HEK293 (cell line): ENCODE data around the gene GPHN.

Experiments used
- CTCF ChIA-PET: fragments of 350-600 bp; formaldehyde crosslinking; extraction: SDS; loops from one replicate; lab custom pipeline; 2021; ENCODE audit warnings: antibody characterized with exemption; lab: Yijun Ruan, JAX
- POLR2A ChIA-PET: fragments of 300-600 bp; formaldehyde crosslinking; extraction: SDS; loops from one replicate; lab custom pipeline; 2020; ENCODE audit warnings: antibody characterized with exemption, inconsistent platforms; lab: Yijun Ruan, JAX
- H3K27ac ChIP-seq: fragments of 200-500 bp; sonication (Bioruptor generic); 2 replicates; pipeline ENCODE4 v1.5.1; 2014; ENCODE audit warnings: low read depth, low read length, control low read depth, inconsistent platforms; ENCODE audit errors: extremely low read depth
- H3K36me3 ChIP-seq, 2 experiments: fragments of 200-500 bp in 1 of 2; sonication (Bioruptor generic) in 1 of 2; 1 replicate in 1 of 2; 2 replicates in 1 of 2; pipeline ENCODE4 v1.5.1; 2014 to 2017; ENCODE audit warnings: inconsistent platforms in 2 of 2, low read length in 2 of 2; ENCODE audit not compliant: control insufficient read depth in 2 of 2, insufficient read depth in 1 of 2
- H3K4me1 ChIP-seq: fragments of 200-500 bp; sonication (Bioruptor generic); 2 replicates; pipeline ENCODE4 v1.5.1; 2014; ENCODE audit warnings: mild to moderate bottlenecking, low read length, inconsistent platforms; ENCODE audit not compliant: control insufficient read depth, insufficient read depth
- H3K4me3 ChIP-seq: 2 replicates; pipeline ENCODE4 v1.5.1; 2011; ENCODE audit warnings: low read depth, mild to moderate bottlenecking, control low read depth, low read length, moderate library complexity
- H3K9me3 ChIP-seq: fragments of 200-500 bp; sonication (Bioruptor generic); 2 replicates; pipeline ENCODE4 v1.5.1; 2014; ENCODE audit warnings: low read depth, low read length, inconsistent platforms; ENCODE audit not compliant: control insufficient read depth, insufficient read depth
- FEZF1 ChIP-seq: fragments of 450-650 bp; formaldehyde crosslinking; IDR thresholded peaks from 2 replicates; pipeline ENCODE4 v1.5.1; 2016; ENCODE audit warnings: missing biosample characterization, missing genetic modification characterization
- GLIS1 ChIP-seq: fragments of 450-650 bp; formaldehyde crosslinking; IDR thresholded peaks from 2 replicates; pipeline ENCODE4 v1.5.1; 2016; ENCODE audit warnings: missing biosample characterization, missing genetic modification characterization
- IKZF3 ChIP-seq: fragments of 450-650 bp; IDR thresholded peaks from 2 replicates; pipeline ENCODE4 v1.5.0; 2018; ENCODE audit warnings: missing biosample characterization, mild to moderate bottlenecking, missing genetic modification characterization, moderate library complexity
- KLF1 ChIP-seq: fragments of 450-650 bp; formaldehyde crosslinking; IDR thresholded peaks from 2 replicates; pipeline ENCODE4 v1.5.1; 2016; ENCODE audit warnings: missing biosample characterization, missing genetic modification characterization
- PBX3 ChIP-seq: sonication (generic); formaldehyde crosslinking; IDR thresholded peaks from 2 replicates; pipeline ENCODE4 v1.8.1; 2022; ENCODE audit warnings: mild to moderate bottlenecking, moderate library complexity, missing genetic modification reagents
- SCRT2 ChIP-seq: fragments of 450-650 bp; formaldehyde crosslinking; IDR thresholded peaks from 2 replicates; pipeline ENCODE4 v1.5.1; 2016; ENCODE audit warnings: missing biosample characterization, missing genetic modification characterization
- ZBTB48 ChIP-seq: fragments of 450-650 bp; formaldehyde crosslinking; IDR thresholded peaks from 2 replicates; pipeline ENCODE4 v1.5.1; 2016; ENCODE audit warnings: missing biosample characterization, missing genetic modification characterization
- ZEB2 ChIP-seq: fragments of 450-650 bp; formaldehyde crosslinking; IDR thresholded peaks from 2 replicates; pipeline ENCODE4 v1.5.1; 2016; ENCODE audit warnings: missing biosample characterization, missing genetic modification characterization
- ZFP69B ChIP-seq: fragments of 450-650 bp; formaldehyde crosslinking; IDR thresholded peaks from 2 replicates; pipeline ENCODE4 v1.5.1; 2016; ENCODE audit warnings: missing biosample characterization, missing genetic modification characterization
- ZNF132 ChIP-seq: fragments of 450-650 bp; formaldehyde crosslinking; IDR thresholded peaks from 2 replicates; pipeline ENCODE4 v1.5.1; 2017; ENCODE audit warnings: missing biosample characterization, missing genetic modification characterization, borderline replicate concordance
- ZNF16 ChIP-seq: fragments of 450-650 bp; formaldehyde crosslinking; IDR thresholded peaks from 2 replicates; pipeline ENCODE4 v1.5.1; 2016; ENCODE audit warnings: low read depth, missing biosample characterization, missing genetic modification characterization
- ZNF223 ChIP-seq: fragments of 450-650 bp; formaldehyde crosslinking; IDR thresholded peaks from 2 replicates; pipeline ENCODE4 v1.5.1; 2016; ENCODE audit warnings: missing biosample characterization, missing genetic modification characterization
- ZNF366 ChIP-seq: fragments of 450-650 bp; formaldehyde crosslinking; conservative IDR thresholded peaks from 2 replicates; pipeline ENCODE4 v1.5.1; 2016; ENCODE audit warnings: missing biosample characterization, missing genetic modification characterization
- ZNF416 ChIP-seq: fragments of 450-650 bp; formaldehyde crosslinking; IDR thresholded peaks from 2 replicates; pipeline ENCODE4 v1.5.1; 2016; ENCODE audit warnings: missing biosample characterization, missing genetic modification characterization
- ZNF426 ChIP-seq: fragments of 450-650 bp; formaldehyde crosslinking; IDR thresholded peaks from 2 replicates; pipeline ENCODE4 v1.5.1; 2017; ENCODE audit warnings: missing biosample characterization, missing genetic modification characterization, mild to moderate bottlenecking, inconsistent platforms, moderate library complexity
- ZNF433 ChIP-seq: fragments of 450-650 bp; formaldehyde crosslinking; IDR thresholded peaks from 2 replicates; pipeline ENCODE4 v1.5.1; 2016; ENCODE audit warnings: missing biosample characterization, missing genetic modification characterization, low read depth
- ZNF501 ChIP-seq: fragments of 450-650 bp; formaldehyde crosslinking; IDR thresholded peaks from 2 replicates; pipeline ENCODE4 v1.5.1; 2016; ENCODE audit warnings: missing biosample characterization, missing genetic modification characterization
- ZNF560 ChIP-seq: fragments of 450-650 bp; formaldehyde crosslinking; IDR thresholded peaks from 2 replicates; pipeline ENCODE4 v1.5.1; 2017; ENCODE audit warnings: missing biosample characterization, missing genetic modification characterization, borderline replicate concordance
- ZNF629 ChIP-seq: fragments of 450-650 bp; formaldehyde crosslinking; IDR thresholded peaks from 2 replicates; pipeline ENCODE4 v1.5.1; 2017; ENCODE audit warnings: missing biosample characterization, missing genetic modification characterization
- ZNF639 ChIP-seq: fragments of 450-650 bp; formaldehyde crosslinking; IDR thresholded peaks from 2 replicates; pipeline ENCODE4 v1.5.1; 2016; ENCODE audit warnings: missing biosample characterization, missing genetic modification characterization
- ZNF768 ChIP-seq: fragments of 450-650 bp; formaldehyde crosslinking; IDR thresholded peaks from 2 replicates; pipeline ENCODE4 v1.5.1; 2018; ENCODE audit warnings: missing biosample characterization, mild to moderate bottlenecking, missing genetic modification characterization
- ZNF785 ChIP-seq: fragments of 450-650 bp; formaldehyde crosslinking; IDR thresholded peaks from 2 replicates; pipeline ENCODE4 v1.5.1; 2016; ENCODE audit warnings: missing biosample characterization, missing genetic modification characterization
- ZNF843 ChIP-seq: fragments of 450-650 bp; formaldehyde crosslinking; IDR thresholded peaks from 2 replicates; pipeline ENCODE4 v1.5.1; 2016; ENCODE audit warnings: missing biosample characterization, missing genetic modification characterization
- ZSCAN4 ChIP-seq: fragments of 450-650 bp; formaldehyde crosslinking; IDR thresholded peaks from 2 replicates; pipeline ENCODE4 v1.5.1; 2017; ENCODE audit warnings: missing biosample characterization, missing genetic modification characterization
- TF ChIP-seq, protein P1 (sequence below): fragments of 450-650 bp; formaldehyde crosslinking; IDR thresholded peaks from 2 replicates; pipeline ENCODE4 v1.5.1; 2016; ENCODE audit warnings: missing biosample characterization, missing genetic modification characterization
- TF ChIP-seq, protein P2 (sequence below): fragments of 450-650 bp; formaldehyde crosslinking; IDR thresholded peaks from 2 replicates; pipeline ENCODE4 v1.5.1; 2016; ENCODE audit warnings: missing biosample characterization, missing genetic modification characterization
- TF ChIP-seq, protein P3 (sequence below): fragments of 450-650 bp; formaldehyde crosslinking; optimal IDR thresholded peaks from 2 replicates; pipeline ENCODE3; 2016; ENCODE audit warnings: missing biosample characterization, mild to moderate bottlenecking, missing genetic modification characterization
- TF ChIP-seq, protein P4 (sequence below): fragments of 450-650 bp; formaldehyde crosslinking; IDR thresholded peaks from 2 replicates; pipeline ENCODE4 v1.5.1; 2016; ENCODE audit warnings: missing biosample characterization, missing genetic modification characterization

Gene GPHN

GRCh38 chr14:66507722-66508546 is at the start of gene GPHN:
Gene GPHN, plus strand, starts transcription at chr14:66508147.
- peaks cover 8% of the 10 kb centered on the region for H3K4me1 ChIP-seq
- no peaks in the 10 kb centered on the region for H3K36me3 ChIP-seq
- H3K27ac ChIP-seq = peak within 1 kb of the TSS; percentile 95
- H3K9me3 ChIP-seq = no peaks in the 10 kb centered on the region
- H3K4me3 ChIP-seq = peak within 1 kb of the TSS; percentile 93
- ChIA-PET CTCF (interaction anchor here (0.6 to 2.0 kb wide), 8 partner anchors 9 to 559 kb away, joined by 3 to 6 read pairs (median 4); no protein-coding TSS in a partner anchor), POLR2A (interaction anchor here (0.6 to 1.6 kb wide), 9 partner anchors 10 to 1650 kb away, joined by 3 to 15 read pairs (median 3); no protein-coding TSS in a partner anchor)
- peak; percentile 71 for TF ChIP-seq GLIS1 (tag by site-specific recombination)
- TF ChIP-seq, protein P1, sequence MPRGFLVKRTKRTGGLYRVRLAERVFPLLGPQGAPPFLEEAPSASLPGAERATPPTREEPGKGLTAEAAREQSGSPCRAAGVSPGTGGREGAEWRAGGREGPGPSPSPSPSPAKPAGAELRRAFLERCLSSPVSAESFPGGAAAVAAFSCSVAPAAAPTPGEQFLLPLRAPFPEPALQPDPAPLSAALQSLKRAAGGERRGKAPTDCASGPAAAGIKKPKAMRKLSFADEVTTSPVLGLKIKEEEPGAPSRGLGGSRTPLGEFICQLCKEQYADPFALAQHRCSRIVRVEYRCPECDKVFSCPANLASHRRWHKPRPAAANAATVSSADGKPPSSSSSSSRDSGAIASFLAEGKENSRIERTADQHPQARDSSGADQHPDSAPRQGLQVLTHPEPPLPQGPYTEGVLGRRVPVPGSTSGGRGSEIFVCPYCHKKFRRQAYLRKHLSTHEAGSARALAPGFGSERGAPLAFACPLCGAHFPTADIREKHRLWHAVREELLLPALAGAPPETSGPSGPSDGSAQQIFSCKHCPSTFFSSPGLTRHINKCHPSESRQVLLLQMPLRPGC (tag by site-specific recombination) = peak; percentile 91; the same call in 1 of the 2 replicates
- 0 out of 2 replicates have a peak, but pooled peaks have one; percentile 21 for TF ChIP-seq SCRT2 (tag by site-specific recombination)
- TF ChIP-seq, protein P2, sequence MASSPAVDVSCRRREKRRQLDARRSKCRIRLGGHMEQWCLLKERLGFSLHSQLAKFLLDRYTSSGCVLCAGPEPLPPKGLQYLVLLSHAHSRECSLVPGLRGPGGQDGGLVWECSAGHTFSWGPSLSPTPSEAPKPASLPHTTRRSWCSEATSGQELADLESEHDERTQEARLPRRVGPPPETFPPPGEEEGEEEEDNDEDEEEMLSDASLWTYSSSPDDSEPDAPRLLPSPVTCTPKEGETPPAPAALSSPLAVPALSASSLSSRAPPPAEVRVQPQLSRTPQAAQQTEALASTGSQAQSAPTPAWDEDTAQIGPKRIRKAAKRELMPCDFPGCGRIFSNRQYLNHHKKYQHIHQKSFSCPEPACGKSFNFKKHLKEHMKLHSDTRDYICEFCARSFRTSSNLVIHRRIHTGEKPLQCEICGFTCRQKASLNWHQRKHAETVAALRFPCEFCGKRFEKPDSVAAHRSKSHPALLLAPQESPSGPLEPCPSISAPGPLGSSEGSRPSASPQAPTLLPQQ (tag by site-specific recombination) = 0 out of 2 replicates have a peak, but pooled peaks have one; percentile 70
- no peak for TF ChIP-seq ZNF560 (tag by site-specific recombination)
- TF ChIP-seq ZNF843 (tag by site-specific recombination) = peak; percentile 17; the same call in 1 of the 2 replicates
- TF ChIP-seq ZNF785 = 0 out of 2 replicates have a peak, but pooled peaks have one; percentile 48
- TF ChIP-seq ZNF426 (tag by site-specific recombination) = no peak
- TF ChIP-seq PBX3 (CRISPR knock-in tag) = peak; percentile 35; the same call in 1 of the 2 replicates
- no peak for TF ChIP-seq ZNF132
- TF ChIP-seq, protein P3, sequence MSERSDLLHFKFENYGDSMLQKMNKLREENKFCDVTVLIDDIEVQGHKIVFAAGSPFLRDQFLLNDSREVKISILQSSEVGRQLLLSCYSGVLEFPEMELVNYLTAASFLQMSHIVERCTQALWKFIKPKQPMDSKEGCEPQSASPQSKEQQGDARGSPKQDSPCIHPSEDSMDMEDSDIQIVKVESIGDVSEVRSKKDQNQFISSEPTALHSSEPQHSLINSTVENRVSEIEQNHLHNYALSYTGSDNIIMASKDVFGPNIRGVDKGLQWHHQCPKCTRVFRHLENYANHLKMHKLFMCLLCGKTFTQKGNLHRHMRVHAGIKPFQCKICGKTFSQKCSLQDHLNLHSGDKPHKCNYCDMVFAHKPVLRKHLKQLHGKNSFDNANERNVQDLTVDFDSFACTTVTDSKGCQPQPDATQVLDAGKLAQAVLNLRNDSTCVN (tag by site-specific recombination) = peak; percentile 99
- peak; percentile 15; the same call in 1 of the 2 replicates for TF ChIP-seq ZFP69B
- TF ChIP-seq KLF1 (tag by site-specific recombination) = peak; percentile 65
- TF ChIP-seq ZNF16 (tag by site-specific recombination) = peak; percentile 48; the same call in 1 of the 2 replicates
- TF ChIP-seq, protein P4, sequence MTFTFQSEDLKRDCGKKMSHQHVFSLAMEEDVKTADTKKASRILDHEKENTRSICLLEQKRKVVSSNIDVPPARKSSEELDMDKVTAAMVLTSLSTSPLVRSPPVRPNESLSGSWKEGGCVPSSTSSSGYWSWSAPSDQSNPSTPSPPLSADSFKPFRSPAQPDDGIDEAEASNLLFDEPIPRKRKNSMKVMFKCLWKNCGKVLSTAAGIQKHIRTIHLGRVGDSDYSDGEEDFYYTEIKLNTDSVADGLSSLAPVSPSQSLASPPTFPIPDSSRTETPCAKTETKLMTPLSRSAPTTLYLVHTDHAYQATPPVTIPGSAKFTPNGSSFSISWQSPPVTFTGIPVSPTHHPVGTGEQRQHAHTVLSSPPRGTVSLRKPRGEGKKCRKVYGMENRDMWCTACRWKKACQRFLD (tag by site-specific recombination) = no peak
- TF ChIP-seq ZNF639 (tag by site-specific recombination) = 0 out of 2 replicates have a peak, but pooled peaks have one; percentile 33
- peak; percentile 65 for TF ChIP-seq ZBTB48 (tag by site-specific recombination)
- no peak for TF ChIP-seq ZNF433
- no peak for TF ChIP-seq ZNF223 (tag by site-specific recombination)
- TF ChIP-seq IKZF3 = peak; percentile 75
- no peak for TF ChIP-seq ZNF768 (tag by site-specific recombination)
- peak; percentile 26; the same call in 1 of the 2 replicates for TF ChIP-seq ZSCAN4 (tag by site-specific recombination)
- TF ChIP-seq ZNF501 (tag by site-specific recombination) = peak; percentile 90
- TF ChIP-seq FEZF1 (tag by site-specific recombination) = no peak
- TF ChIP-seq ZNF629 (tag by site-specific recombination) = peak; percentile 60
- peak; percentile 97 for TF ChIP-seq ZNF366 (tag by site-specific recombination)
- TF ChIP-seq ZEB2 (tag by site-specific recombination) = peak; percentile 92
- TF ChIP-seq ZNF416 (tag by site-specific recombination) = no peak
